Measurements from ENCODE around the gene IDUA. TPM values are rescaled to one million over a fixed set of nuclear protein-coding genes. Genes with fewer than 3 reads are reported as not detected.

IDUA gene
- total and polyA plus RNA-seq, 2 experiments from 2014 or later: 26.4 to 30.7 TPM

GRCh38 chr4:990746-991367 is 4.0 kb downstream of the IDUA start:
- DNase-seq: no peak
- no peak overlapping the region for H3K4me3 ChIP-seq
- no peaks in the 10 kb centered on the region for H3K27me3 ChIP-seq (replicated peaks; ENCODE audit: insufficient read depth)
- no peaks in the 10 kb centered on the region for H3K36me3 ChIP-seq (ENCODE audit: low read depth)
- H3K4me2 ChIP-seq (ENCODE audit: unreplicated experiment): no peak overlapping the region
- H2AFZ ChIP-seq: no peak overlapping the region
- H3K4me1 ChIP-seq (ENCODE audit: insufficient read depth): peaks cover 6% of the 10 kb centered on the region
- no peaks in the 10 kb centered on the region for H3K9me3 ChIP-seq (ENCODE audit: low read depth)
- 96% methylated on average over 19 to 26 of the region's 26 CpGs for WGBS, 2 experiments (ENCODE audit: low coverage in 1 of 2, low lambda C conversion rate in 2 of 2, missing lambda C conversion rate in 2 of 2)
- 0 out of 2 replicates have a peak, but pooled peaks cover 4% of the 10 kb centered on the region for H3F3A ChIP-seq (ENCODE audit: insufficient read depth)
- H3K9ac ChIP-seq: no peak overlapping the region
- in situ Hi-C loops (cut with MboI): no loop called here
- no peak overlapping the region for H3K27ac ChIP-seq
- H4K20me1 ChIP-seq (ENCODE audit: insufficient read depth): no peaks in the 10 kb centered on the region
- TF ChIP-seq EZH2phosphoT487 (IDR thresholded peaks at IDR 0.05; ENCODE audit: insufficient read depth, low read depth): no peak
- no peak for TF ChIP-seq EZH2 (IDR thresholded peaks at IDR 0.05; ENCODE audit: insufficient read depth, poor library complexity, severe bottlenecking)
- no peaks in the 10 kb centered on the region for H3K9me2 ChIP-seq (ENCODE audit: insufficient read depth)
- no peaks in the 10 kb centered on the region for H3K79me2 ChIP-seq (ENCODE audit: insufficient read depth)

GRCh38 chr4:991451-992296 is 4.8 kb downstream of the IDUA start:
- in situ Hi-C loops (cut with MboI): no loop called here

GRCh38 chr4:992297-993110 is 5.7 kb downstream of the IDUA start:
- Histone ChIP-seq H3K4me2 (ENCODE audit: unreplicated experiment) (no peak overlapping the region), H3K9me2 (ENCODE audit: insufficient read depth) (no peaks in the 10 kb centered on the region), H3K27ac (no peak overlapping the region), H2AFZ (no peak overlapping the region), H3K79me2 (ENCODE audit: insufficient read depth) (no peaks in the 10 kb centered on the region), H3F3A (ENCODE audit: insufficient read depth) (no peaks in the 10 kb centered on the region), H3K4me1 (ENCODE audit: insufficient read depth) (no peaks in the 10 kb centered on the region), H4K20me1 (ENCODE audit: insufficient read depth) (no peaks in the 10 kb centered on the region), H3K9ac (no peak overlapping the region), H3K9me3 (ENCODE audit: low read depth) (no peaks in the 10 kb centered on the region), H3K36me3 (ENCODE audit: low read depth) (no peaks in the 10 kb centered on the region), H3K27me3 (replicated peaks; ENCODE audit: insufficient read depth) (peaks cover 5% of the 10 kb centered on the region; the same call in 1 of the 2 replicates), H3K4me3 (no peak overlapping the region)
- TF ChIP-seq EZH2 (IDR thresholded peaks at IDR 0.05; ENCODE audit: insufficient read depth, poor library complexity, severe bottlenecking) (no peak), EZH2phosphoT487 (IDR thresholded peaks at IDR 0.05; ENCODE audit: insufficient read depth, low read depth) (no peak)
- in situ Hi-C loops (cut with MboI): no loop called here
- no peak for DNase-seq
- WGBS, 2 experiments (ENCODE audit: low coverage in 1 of 2, low lambda C conversion rate in 2 of 2, missing lambda C conversion rate in 2 of 2): 84% methylated on average over 25 of the region's 25 CpGs

More at GRCh38 chr4:991451-992296, 4.8 kb downstream of the IDUA start:
- Histone ChIP-seq H3K9me2 (ENCODE audit: insufficient read depth) (no peaks in the 10 kb centered on the region), H3K4me3 (no peak overlapping the region), H3K27ac (no peak overlapping the region), H3K9ac (no peak overlapping the region), H3K36me3 (ENCODE audit: low read depth) (no peaks in the 10 kb centered on the region), H3F3A (ENCODE audit: insufficient read depth) (no peaks in the 10 kb centered on the region), H2AFZ (no peak overlapping the region), H4K20me1 (ENCODE audit: insufficient read depth) (no peaks in the 10 kb centered on the region), H3K4me1 (ENCODE audit: insufficient read depth) (no peaks in the 10 kb centered on the region), H3K9me3 (ENCODE audit: low read depth) (no peaks in the 10 kb centered on the region), H3K27me3 (replicated peaks; ENCODE audit: insufficient read depth) (0 out of 2 replicates have a peak, but pooled peaks cover under 1% of the 10 kb centered on the region), H3K4me2 (ENCODE audit: unreplicated experiment) (no peak overlapping the region), H3K79me2 (ENCODE audit: insufficient read depth) (no peaks in the 10 kb centered on the region)
- DNase-seq: no peak
- 95 to 96% methylated on average over 40 to 47 of the region's 50 CpGs for WGBS, 2 experiments (ENCODE audit: low coverage in 1 of 2, low lambda C conversion rate in 2 of 2, missing lambda C conversion rate in 2 of 2)
- TF ChIP-seq EZH2phosphoT487 (IDR thresholded peaks at IDR 0.05; ENCODE audit: insufficient read depth, low read depth) (no peak), EZH2 (IDR thresholded peaks at IDR 0.05; ENCODE audit: insufficient read depth, poor library complexity, severe bottlenecking) (no peak)
